ENCODE measurements around the gene FN3K. TPM values are rescaled to one million over a fixed set of nuclear protein-coding genes. Genes with fewer than 3 reads are reported as not detected.

Gene FN3K
- total RNA-seq, 1 donor from 2014 or later: 21.7 TPM

GRCh38 chr17:82726427-82726826 lies 9.0 kb upstream of the FN3K start:
- Mint-ChIP-seq H3K4me1 (no peaks in the 10 kb centered on the region), H3K9me3 (no peaks in the 10 kb centered on the region), H3K27me3 (ENCODE audit: low read depth) (no peaks in the 10 kb centered on the region), H3K27ac (ENCODE audit: unreplicated experiment) (no peak overlapping the region), H3K36me3 (ENCODE audit: low read depth) (peaks cover 22% of the 10 kb centered on the region), H3K4me3 (no peak overlapping the region)
- no peak for DNase-seq (ENCODE audit: low read depth, low spot score)
- no peak for TF ChIP-seq CTCF (conservative IDR thresholded peaks at IDR 0.05)

- Mint-ChIP-seq H3K9me3 (peaks cover 4% of the 10 kb centered on the region), H3K27me3 (ENCODE audit: low read depth) (no peaks in the 10 kb centered on the region), H3K4me1 (no peaks in the 10 kb centered on the region), H3K27ac (ENCODE audit: unreplicated experiment) (no peak overlapping the region), H3K36me3 (ENCODE audit: low read depth) (peaks cover 21% of the 10 kb centered on the region), H3K4me3 (no peak overlapping the region)
- no peak for TF ChIP-seq CTCF (conservative IDR thresholded peaks at IDR 0.05)
- no peak for DNase-seq (ENCODE audit: low read depth, low spot score)
These were observed 5.7 kb upstream of the FN3K start for GRCh38 chr17:82729479-82730260.

- H3K9me3 Mint-ChIP-seq: peaks cover 4% of the 10 kb centered on the region
- peak overlapping the region; percentile 27 for H3K27ac Mint-ChIP-seq (ENCODE audit: unreplicated experiment)
- no peak for DNase-seq (ENCODE audit: low read depth, low spot score)
- TF ChIP-seq CTCF (conservative IDR thresholded peaks at IDR 0.05): no peak
- peaks cover 21% of the 10 kb centered on the region for H3K36me3 Mint-ChIP-seq (ENCODE audit: low read depth)
- H3K4me1 Mint-ChIP-seq: no peaks in the 10 kb centered on the region
- no peaks in the 10 kb centered on the region for H3K27me3 Mint-ChIP-seq (ENCODE audit: low read depth)
- no peak overlapping the region for H3K4me3 Mint-ChIP-seq
These were observed 3.2 kb upstream of the FN3K start for GRCh38 chr17:82732118-82732743.

- TF ChIP-seq CTCF (conservative IDR thresholded peaks at IDR 0.05): no peak
- H3K4me3 Mint-ChIP-seq: no peak overlapping the region
- no peaks in the 10 kb centered on the region for H3K4me1 Mint-ChIP-seq
- H3K27me3 Mint-ChIP-seq (ENCODE audit: low read depth): no peaks in the 10 kb centered on the region
- DNase-seq (ENCODE audit: low read depth, low spot score): no peak
- H3K9me3 Mint-ChIP-seq: peaks cover 15% of the 10 kb centered on the region
- peaks cover 36% of the 10 kb centered on the region for H3K36me3 Mint-ChIP-seq (ENCODE audit: low read depth)
- H3K27ac Mint-ChIP-seq (ENCODE audit: unreplicated experiment): no peak overlapping the region
These were observed 1.2 kb downstream of the FN3K start for GRCh38 chr17:82736511-82737185.

GRCh38 chr17:82737967-82738877 lies 2.8 kb downstream of the FN3K start:
- no peaks in the 10 kb centered on the region for H3K27me3 Mint-ChIP-seq (ENCODE audit: low read depth)
- H3K4me3 Mint-ChIP-seq: peak overlapping the region; percentile 31
- no peaks in the 10 kb centered on the region for H3K4me1 Mint-ChIP-seq
- H3K36me3 Mint-ChIP-seq (ENCODE audit: low read depth): peaks cover 36% of the 10 kb centered on the region
- no peak for DNase-seq (ENCODE audit: low read depth, low spot score)
- peaks cover 14% of the 10 kb centered on the region for H3K9me3 Mint-ChIP-seq
- H3K27ac Mint-ChIP-seq (ENCODE audit: unreplicated experiment): no peak overlapping the region
- no peak for TF ChIP-seq CTCF (conservative IDR thresholded peaks at IDR 0.05)

Measured in neural crest cell (in vitro differentiated cells).